Measurements from ENCODE around the gene NRG2. TPM values are rescaled to one million over a fixed set of nuclear protein-coding genes. Genes with fewer than 3 reads are reported as not detected.

The NRG2 gene
- total and polyA plus RNA-seq, 11 donors = 0.72 to 4.8 (median 3.4) TPM

DNA sequence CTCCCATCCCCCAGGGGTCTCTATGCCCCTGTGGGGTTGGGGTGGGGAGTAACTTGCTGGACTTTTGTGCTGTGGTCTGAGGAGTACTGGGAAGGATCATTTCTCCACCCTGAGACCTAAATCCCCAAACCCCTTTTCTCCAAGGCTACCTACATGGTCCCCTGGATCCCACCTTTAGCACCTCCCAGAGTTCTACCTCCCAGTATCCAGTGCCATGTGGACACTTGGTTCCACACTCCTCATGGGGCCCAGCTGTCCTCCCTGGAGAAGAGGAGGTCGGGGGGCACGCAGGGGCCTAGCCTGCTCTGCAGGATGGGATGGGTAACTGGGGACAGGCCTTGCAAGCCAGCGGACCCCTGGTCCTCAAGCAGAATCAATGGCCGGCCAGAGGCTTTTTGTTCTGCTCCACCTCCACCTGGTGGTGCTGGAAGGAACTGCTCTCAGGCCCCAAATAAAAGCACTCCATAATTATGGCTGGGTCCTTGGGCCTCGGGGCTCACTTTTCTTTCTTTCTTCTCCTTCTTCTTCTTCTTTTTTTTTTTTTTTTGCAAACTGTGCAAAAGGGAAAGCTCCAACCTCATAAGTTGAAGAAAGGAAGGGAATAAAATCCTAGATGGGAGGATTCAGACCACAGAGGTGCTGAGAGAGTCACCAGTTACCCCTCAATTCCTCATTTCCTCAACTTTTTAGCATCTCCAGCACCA lies 179.1 kb downstream of the NRG2 start:
- H3K9me3 ChIP-seq = no peaks in the 10 kb centered on the region
- TF ChIP-seq, protein P1, sequence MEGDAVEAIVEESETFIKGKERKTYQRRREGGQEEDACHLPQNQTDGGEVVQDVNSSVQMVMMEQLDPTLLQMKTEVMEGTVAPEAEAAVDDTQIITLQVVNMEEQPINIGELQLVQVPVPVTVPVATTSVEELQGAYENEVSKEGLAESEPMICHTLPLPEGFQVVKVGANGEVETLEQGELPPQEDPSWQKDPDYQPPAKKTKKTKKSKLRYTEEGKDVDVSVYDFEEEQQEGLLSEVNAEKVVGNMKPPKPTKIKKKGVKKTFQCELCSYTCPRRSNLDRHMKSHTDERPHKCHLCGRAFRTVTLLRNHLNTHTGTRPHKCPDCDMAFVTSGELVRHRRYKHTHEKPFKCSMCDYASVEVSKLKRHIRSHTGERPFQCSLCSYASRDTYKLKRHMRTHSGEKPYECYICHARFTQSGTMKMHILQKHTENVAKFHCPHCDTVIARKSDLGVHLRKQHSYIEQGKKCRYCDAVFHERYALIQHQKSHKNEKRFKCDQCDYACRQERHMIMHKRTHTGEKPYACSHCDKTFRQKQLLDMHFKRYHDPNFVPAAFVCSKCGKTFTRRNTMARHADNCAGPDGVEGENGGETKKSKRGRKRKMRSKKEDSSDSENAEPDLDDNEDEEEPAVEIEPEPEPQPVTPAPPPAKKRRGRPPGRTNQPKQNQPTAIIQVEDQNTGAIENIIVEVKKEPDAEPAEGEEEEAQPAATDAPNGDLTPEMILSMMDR (IDR thresholded peaks at IDR 0.05) = peak; percentile 73 to 94 (median 89)
- no peak for TF ChIP-seq POLR2A (IDR thresholded peaks at IDR 0.05)
- DNase-seq (peak; percentile 51 to 73 (median 67)), ATAC-seq (peak; percentile 37 to 79 (median 64))
- intact Hi-C loops (cut with DNase I) = loop anchor here (1.0 to 10.0 kb wide), 8 partner anchors 72 to 291 kb away; no protein-coding TSS in a partner anchor
- H3K27me3 ChIP-seq = no peaks in the 10 kb centered on the region
- no peak overlapping the region for H3K4me3 ChIP-seq
- WGBS, 4 donors = 26 to 34% (median 31%) methylated on average over 5 of the region's 5 CpGs
- H3K36me3 ChIP-seq = no peaks in the 10 kb centered on the region
- H3K4me1 ChIP-seq = peaks cover 0 to 16% (median 11%) of the 10 kb centered on the region in 12 donors
- peak overlapping the region in 3 of 12 donors; percentile 12 to 34 (median 30) for H3K27ac ChIP-seq

- ATAC-seq = peak; percentile 57 to 92 (median 86)
- intact Hi-C loops (cut with DNase I) = loop anchor here in 8 of 10 donors (1.0 to 10.0 kb wide), 7 partner anchors 71 to 291 kb away; no protein-coding TSS in a partner anchor
- Histone ChIP-seq H3K36me3 (no peaks in the 10 kb centered on the region), H3K27ac (peak overlapping the region in 5 of 12 donors; percentile 12 to 34 (median 19)), H3K9me3 (no peaks in the 10 kb centered on the region), H3K4me3 (no peak overlapping the region), H3K4me1 (peaks cover 0 to 14% (median 11%) of the 10 kb centered on the region in 12 donors), H3K27me3 (no peaks in the 10 kb centered on the region)
- peak; percentile 63 to 82 (median 77) for DNase-seq
- TF ChIP-seq, protein P1 (IDR thresholded peaks at IDR 0.05) = no peak
- TF ChIP-seq POLR2A (IDR thresholded peaks at IDR 0.05) = no peak
- 46 to 77% (median 54%) methylated on average over 6 to 9 of the region's 9 CpGs for WGBS, 4 donors
Observed at GRCh38 chr5:139863361-139863760, 179.7 kb downstream of the NRG2 start.

DNA sequence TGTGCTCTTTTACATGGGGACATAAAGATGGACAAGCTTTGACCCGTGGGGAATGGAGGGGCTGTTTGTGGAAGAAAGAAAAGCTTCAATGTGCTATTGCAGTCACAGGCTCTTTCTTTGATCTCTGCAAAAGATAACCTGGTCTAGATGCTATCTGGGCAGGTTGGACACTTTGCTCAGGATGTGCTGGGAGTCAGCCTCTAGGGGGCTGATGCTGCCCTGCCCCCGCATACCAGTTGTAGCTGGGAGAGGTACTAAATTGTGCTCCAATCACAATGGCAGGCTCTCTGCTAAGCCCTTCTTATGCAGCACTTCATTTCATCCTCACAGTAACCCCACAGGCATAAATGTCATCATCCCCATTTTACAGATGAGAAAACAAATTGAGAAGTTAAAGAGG lies 180.3 kb downstream of the NRG2 start:
- no peak for TF ChIP-seq POLR2A (IDR thresholded peaks at IDR 0.05)
- TF ChIP-seq, protein P1 (IDR thresholded peaks at IDR 0.05) = no peak
- Histone ChIP-seq H3K27me3 (no peaks in the 10 kb centered on the region), H3K27ac (peak overlapping the region in 2 of 12 donors; percentile 30 to 34), H3K4me1 (peaks cover 0 to 14% (median 11%) of the 10 kb centered on the region in 12 donors), H3K36me3 (no peaks in the 10 kb centered on the region), H3K9me3 (no peaks in the 10 kb centered on the region), H3K4me3 (no peak overlapping the region)
- DNase-seq (no peak), ATAC-seq (no peak)
- WGBS, 4 donors = 86 to 92% (median 89%) methylated on average over 2 of the region's 2 CpGs
- intact Hi-C loops (cut with DNase I) = loop anchor here in 8 of 10 donors (1.0 to 10.0 kb wide), 7 partner anchors 71 to 292 kb away; no protein-coding TSS in a partner anchor

DNA sequence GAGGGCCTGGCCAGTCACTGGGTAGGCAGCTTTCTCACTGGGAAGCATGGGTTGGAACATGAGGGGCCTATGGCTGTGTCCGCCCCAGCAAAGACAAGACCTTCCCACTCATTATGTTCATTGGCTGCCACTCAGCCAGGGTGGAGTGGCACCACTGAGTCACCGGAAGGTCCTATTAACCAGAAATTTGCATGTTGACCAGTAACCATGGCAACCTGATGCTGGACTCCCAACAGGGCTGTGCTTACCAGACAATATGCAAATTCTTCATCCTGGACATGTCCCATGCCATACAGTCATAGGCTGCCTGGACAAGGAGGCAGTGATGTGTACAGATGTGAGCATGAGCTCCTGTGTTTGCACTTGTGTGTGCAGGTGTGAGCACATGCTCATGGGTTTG lies 180.8 kb downstream of the NRG2 start:
- ATAC-seq = no peak
- no peak overlapping the region for H3K4me3 ChIP-seq

More for the DNA sequence above, 180.8 kb downstream of the NRG2 start:
- WGBS, 4 donors = 93 to 100% (median 97%) methylated on average over 1 to 2 of the region's 2 CpGs
- H3K27me3 ChIP-seq = no peaks in the 10 kb centered on the region
- H3K27ac ChIP-seq = no peak overlapping the region
- intact Hi-C loops (cut with DNase I) = loop anchor here in 8 of 10 donors (5.0 to 10.0 kb wide), 6 partner anchors 70 to 292 kb away; no protein-coding TSS in a partner anchor
- TF ChIP-seq, protein P1 (IDR thresholded peaks at IDR 0.05) = no peak
- no peak for TF ChIP-seq POLR2A (IDR thresholded peaks at IDR 0.05)
- no peaks in the 10 kb centered on the region for H3K9me3 ChIP-seq
- H3K4me1 ChIP-seq = peaks cover 0 to 14% (median 11%) of the 10 kb centered on the region in 12 donors
- no peak for DNase-seq
- H3K36me3 ChIP-seq = no peaks in the 10 kb centered on the region
